ENCODE data around the gene CHST15. TPM values are rescaled to one million over a fixed set of nuclear protein-coding genes. Genes with fewer than 3 reads are reported as not detected.
A peak's percentile ranks its signal among the peaks of the same experiment; 100 is the strongest.

CHST15 gene
- total and polyA plus RNA-seq, 12 donors: 5.2 to 54.5 (median 29.2) TPM

GRCh38 chr10:124063750-124064603 lies 29.4 kb downstream of the CHST15 start:
- intact Hi-C loops (cut with DNase I): no loop called here
- H3K27ac ChIP-seq: peak overlapping the region in 4 of 5 donors; percentile 20 to 91 (median 58)
- peaks cover 15 to 61% of the 10 kb centered on the region in 2 donors for H3K4me1 ChIP-seq (replicated peaks in 1 of 2)
- no peaks in the 10 kb centered on the region for H3K27me3 ChIP-seq
- H3K36me3 ChIP-seq (replicated peaks in 1 of 2): no peaks in the 10 kb centered on the region
- no peak for TF ChIP-seq POLR2A (IDR thresholded peaks at IDR 0.05)
- no peak for TF ChIP-seq CTCF (IDR thresholded peaks at IDR 0.05)
- 53 to 72% (median 64%) methylated on average over 15 to 18 of the region's 18 CpGs for WGBS, 4 donors
- H3K4me3 ChIP-seq: no peak overlapping the region
- DNase-seq: peak in 5 of 7 donors; percentile 40 to 63 (median 49)
- H3K9me3 ChIP-seq (replicated peaks in 1 of 3): no peaks in the 10 kb centered on the region

- no peak for TF ChIP-seq CTCF (IDR thresholded peaks at IDR 0.05)
- no peak for TF ChIP-seq POLR2A (IDR thresholded peaks at IDR 0.05)
- H3K27me3 ChIP-seq: no peaks in the 10 kb centered on the region
- 71 to 84% (median 75%) methylated on average over 15 of the region's 15 CpGs for WGBS, 4 donors
- peaks cover 15 to 65% of the 10 kb centered on the region in 2 donors for H3K4me1 ChIP-seq (replicated peaks in 1 of 2)
- H3K36me3 ChIP-seq (replicated peaks in 1 of 2): no peaks in the 10 kb centered on the region
- H3K4me3 ChIP-seq: no peak overlapping the region
- H3K27ac ChIP-seq: peak overlapping the region in 2 of 5 donors; percentile 73 to 91
- intact Hi-C loops (cut with DNase I): no loop called here
- no peaks in the 10 kb centered on the region for H3K9me3 ChIP-seq (replicated peaks in 1 of 3)
- no peak for DNase-seq
Measured at GRCh38 chr10:124062390-124062789, 31.0 kb downstream of the CHST15 start.

GRCh38 chr10:124061030-124061429 lies 32.4 kb downstream of the CHST15 start:
- 86 to 94% (median 88%) methylated on average over 9 to 10 of the region's 10 CpGs for WGBS, 4 donors
- TF ChIP-seq POLR2A (IDR thresholded peaks at IDR 0.05) (no peak), CTCF (IDR thresholded peaks at IDR 0.05) (no peak)
- no peaks in the 10 kb centered on the region for H3K9me3 ChIP-seq (replicated peaks in 1 of 3)
- intact Hi-C loops (cut with DNase I): no loop called here
- H3K4me3 ChIP-seq: no peak overlapping the region
- H3K27me3 ChIP-seq: no peaks in the 10 kb centered on the region
- no peak overlapping the region for H3K27ac ChIP-seq
- no peaks in the 10 kb centered on the region for H3K36me3 ChIP-seq (replicated peaks in 1 of 2)
- peaks cover 6 to 58% of the 10 kb centered on the region in 2 donors for H3K4me1 ChIP-seq (replicated peaks in 1 of 2)
- DNase-seq: no peak

GRCh38 chr10:124060148-124060720 lies 33.2 kb downstream of the CHST15 start:
- DNase-seq: no peak
- Histone ChIP-seq H3K4me1 (replicated peaks in 1 of 2) (peaks cover 0 to 50% of the 10 kb centered on the region in 2 donors), H3K9me3 (replicated peaks in 1 of 3) (no peaks in the 10 kb centered on the region), H3K4me3 (no peak overlapping the region), H3K27ac (no peak overlapping the region), H3K27me3 (no peaks in the 10 kb centered on the region), H3K36me3 (replicated peaks in 1 of 2) (no peaks in the 10 kb centered on the region)
- TF ChIP-seq CTCF (IDR thresholded peaks at IDR 0.05) (no peak), POLR2A (IDR thresholded peaks at IDR 0.05) (no peak)
- WGBS, 4 donors: 25 to 91% (median 74%) methylated on average over 1 to 6 of the region's 6 CpGs
- intact Hi-C loops (cut with DNase I): no loop called here

Data from adrenal gland (tissue), 12 donors.